HAP-1 (cell line): ENCODE results near the gene KLF3.

Source experiments
- DNase-seq, 2 experiments: peaks; one replicate each; pipeline ENCODE4 v3.0.0-alpha.2; 2016 to 2020; ENCODE audit warnings: low spot score in 2 of 2
- H3K27me3 ChIP-seq: fragments of 250-450 bp; sonication (Bioruptor Pico); 2 replicates; pipeline ENCODE4 v1.5.1; 2020; ENCODE audit warnings: low read depth, mild to moderate bottlenecking, moderate library complexity
- H3K36me3 ChIP-seq: fragments of 250-450 bp; sonication (Bioruptor Pico); replicated peaks from 2 replicates; pipeline ENCODE4 v1.5.1; 2020; ENCODE audit warnings: mild to moderate bottlenecking
- H3K4me1 ChIP-seq: fragments of 250-450 bp; sonication (Bioruptor Pico); 2 replicates; pipeline ENCODE4 v1.5.1; 2020; ENCODE audit warnings: mild to moderate bottlenecking
- H3K4me3 ChIP-seq: fragments of 250-450 bp; sonication (Bioruptor Pico); 2 replicates; pipeline ENCODE4 v1.5.1; 2020; ENCODE audit warnings: mild to moderate bottlenecking, moderate library complexity
- H3K9me3 ChIP-seq: fragments of 250-450 bp; sonication (Bioruptor Pico); 2 replicates; pipeline ENCODE4 v1.5.1; 2020; ENCODE audit warnings: mild to moderate bottlenecking, moderate library complexity
- in situ Hi-C: fragments of 300-500 bp; cut with MboI; formaldehyde crosslinking; loops from 3 replicates; pipeline ENCODE4 v1.14.3; 2020; ENCODE audit warnings: low sequenced_read_pairs, inconsistent platforms, mixed read lengths

KLF3 gene

GRCh38 chr4:38710053-38710452 lies 46.1 kb downstream of the KLF3 start:
- Histone ChIP-seq H3K27me3 (no peaks in the 10 kb centered on the region), H3K9me3 (no peaks in the 10 kb centered on the region), H3K36me3 (no peaks in the 10 kb centered on the region), H3K4me3 (no peak overlapping the region), H3K4me1 (no peaks in the 10 kb centered on the region)
- in situ Hi-C loops: no loop called here
- DNase-seq: no peak

GRCh38 chr4:38711066-38711465 lies 47.1 kb downstream of the KLF3 start:
- H3K9me3 ChIP-seq: no peaks in the 10 kb centered on the region
- H3K36me3 ChIP-seq: no peaks in the 10 kb centered on the region
- H3K27me3 ChIP-seq: no peaks in the 10 kb centered on the region
- in situ Hi-C loops: no loop called here
- H3K4me1 ChIP-seq: no peaks in the 10 kb centered on the region
- H3K4me3 ChIP-seq: no peak overlapping the region
- no peak for DNase-seq

- Histone ChIP-seq H3K4me1 (no peaks in the 10 kb centered on the region), H3K36me3 (no peaks in the 10 kb centered on the region), H3K27me3 (no peaks in the 10 kb centered on the region), H3K4me3 (no peak overlapping the region), H3K9me3 (no peaks in the 10 kb centered on the region)
- no peak for DNase-seq
- in situ Hi-C loops: no loop called here
Measured at GRCh38 chr4:38715050-38715449, 51.1 kb downstream of the KLF3 start.

GRCh38 chr4:38716256-38716655 lies 52.3 kb downstream of the KLF3 start:
- Histone ChIP-seq H3K4me3 (no peak overlapping the region), H3K27me3 (no peaks in the 10 kb centered on the region), H3K4me1 (no peaks in the 10 kb centered on the region), H3K36me3 (no peaks in the 10 kb centered on the region), H3K9me3 (no peaks in the 10 kb centered on the region)
- no peak for DNase-seq
- in situ Hi-C loops: no loop called here

- no peak for DNase-seq
- in situ Hi-C loops: no loop called here
- no peaks in the 10 kb centered on the region for H3K4me1 ChIP-seq
- no peaks in the 10 kb centered on the region for H3K27me3 ChIP-seq
- H3K36me3 ChIP-seq: no peaks in the 10 kb centered on the region
- no peak overlapping the region for H3K4me3 ChIP-seq
- no peaks in the 10 kb centered on the region for H3K9me3 ChIP-seq
Measured at GRCh38 chr4:38717604-38718003, 53.6 kb downstream of the KLF3 start.

GRCh38 chr4:38723114-38723513 lies 59.1 kb downstream of the KLF3 start:
- no peak overlapping the region for H3K4me3 ChIP-seq
- H3K4me1 ChIP-seq: no peaks in the 10 kb centered on the region
- no peaks in the 10 kb centered on the region for H3K27me3 ChIP-seq
- no peaks in the 10 kb centered on the region for H3K36me3 ChIP-seq
- in situ Hi-C loops: no loop called here
- DNase-seq: no peak
- no peaks in the 10 kb centered on the region for H3K9me3 ChIP-seq

- DNase-seq: no peak
- in situ Hi-C loops: no loop called here
- H3K4me1 ChIP-seq: no peaks in the 10 kb centered on the region
Measured at GRCh38 chr4:38723726-38724474, 59.9 kb downstream of the KLF3 start.

GRCh38 chr4:38724475-38724808 lies 60.4 kb downstream of the KLF3 start:
- in situ Hi-C loops: no loop called here
- H3K27me3 ChIP-seq: no peaks in the 10 kb centered on the region
- H3K9me3 ChIP-seq: no peaks in the 10 kb centered on the region
- no peak overlapping the region for H3K4me3 ChIP-seq
- H3K36me3 ChIP-seq: no peaks in the 10 kb centered on the region
- DNase-seq: no peak
- H3K4me1 ChIP-seq: no peaks in the 10 kb centered on the region

More at GRCh38 chr4:38723726-38724474, 59.9 kb downstream of the KLF3 start:
- Histone ChIP-seq H3K9me3 (no peaks in the 10 kb centered on the region), H3K4me3 (no peak overlapping the region), H3K36me3 (no peaks in the 10 kb centered on the region), H3K27me3 (no peaks in the 10 kb centered on the region)

GRCh38 chr4:38728631-38729141 lies 64.7 kb downstream of the KLF3 start:
- Histone ChIP-seq H3K27me3 (no peaks in the 10 kb centered on the region), H3K9me3 (no peaks in the 10 kb centered on the region), H3K36me3 (no peaks in the 10 kb centered on the region), H3K4me1 (peaks cover 7% of the 10 kb centered on the region; the same call in 1 of the 2 replicates), H3K4me3 (no peak overlapping the region)
- in situ Hi-C loops: no loop called here
- no peak for DNase-seq

- no peak for DNase-seq
- in situ Hi-C loops: loop anchor here (5.0 kb wide), 1 partner anchor 548 kb away; no protein-coding TSS in a partner anchor
Measured at GRCh38 chr4:38730493-38730829, 66.5 kb downstream of the KLF3 start.

GRCh38 chr4:38730830-38731646 lies 67.0 kb downstream of the KLF3 start:
- H3K4me3 ChIP-seq: no peak overlapping the region
- H3K27me3 ChIP-seq: no peaks in the 10 kb centered on the region
- no peaks in the 10 kb centered on the region for H3K9me3 ChIP-seq
- DNase-seq: peak; percentile 70 to 92
- in situ Hi-C loops: loop anchor here (5.0 kb wide), 1 partner anchor 549 kb away; no protein-coding TSS in a partner anchor
- peaks cover 7% of the 10 kb centered on the region; the same call in 1 of the 2 replicates for H3K4me1 ChIP-seq
- H3K36me3 ChIP-seq: no peaks in the 10 kb centered on the region

More at GRCh38 chr4:38730493-38730829, 66.5 kb downstream of the KLF3 start:
- no peak overlapping the region for H3K4me3 ChIP-seq
- H3K9me3 ChIP-seq: no peaks in the 10 kb centered on the region
- no peaks in the 10 kb centered on the region for H3K36me3 ChIP-seq
- H3K4me1 ChIP-seq: peaks cover 7% of the 10 kb centered on the region; the same call in 1 of the 2 replicates
- H3K27me3 ChIP-seq: no peaks in the 10 kb centered on the region

- Histone ChIP-seq H3K4me1 (peaks cover 7% of the 10 kb centered on the region; the same call in 1 of the 2 replicates), H3K4me3 (no peak overlapping the region), H3K36me3 (no peaks in the 10 kb centered on the region), H3K27me3 (no peaks in the 10 kb centered on the region), H3K9me3 (no peaks in the 10 kb centered on the region)
- in situ Hi-C loops: loop anchor here (5.0 kb wide), 1 partner anchor 551 kb away; no protein-coding TSS in a partner anchor
- no peak for DNase-seq
Measured at GRCh38 chr4:38733663-38734062, 69.7 kb downstream of the KLF3 start.

- H3K36me3 ChIP-seq: no peaks in the 10 kb centered on the region
- in situ Hi-C loops: loop anchor here (5.0 kb wide), 1 partner anchor 552 kb away; no protein-coding TSS in a partner anchor
Measured at GRCh38 chr4:38734446-38734845, 70.4 kb downstream of the KLF3 start.

GRCh38 chr4:38734911-38735310 lies 70.9 kb downstream of the KLF3 start:
- Histone ChIP-seq H3K36me3 (no peaks in the 10 kb centered on the region), H3K4me3 (no peak overlapping the region), H3K9me3 (no peaks in the 10 kb centered on the region), H3K27me3 (no peaks in the 10 kb centered on the region), H3K4me1 (peaks cover 7% of the 10 kb centered on the region; the same call in 1 of the 2 replicates)
- in situ Hi-C loops: loop anchor here (5.0 kb wide), 1 partner anchor 553 kb away; no protein-coding TSS in a partner anchor
- DNase-seq: no peak

More at GRCh38 chr4:38734446-38734845, 70.4 kb downstream of the KLF3 start:
- no peak overlapping the region for H3K4me3 ChIP-seq
- H3K27me3 ChIP-seq: no peaks in the 10 kb centered on the region
- no peaks in the 10 kb centered on the region for H3K9me3 ChIP-seq
- H3K4me1 ChIP-seq: peaks cover 7% of the 10 kb centered on the region; the same call in 1 of the 2 replicates
- DNase-seq: no peak
